ENCODE measurements around the gene GTSF1L. TPM values are rescaled to one million over a fixed set of nuclear protein-coding genes. Genes with fewer than 3 reads are reported as not detected.
"Not testable (repeated sequence)": the region's sequence is repeated elsewhere in the genome, so short reads cannot be mapped to it uniquely, and the experiment has no call there.

Gene GTSF1L
- polyA plus RNA-seq, 1 donor: not detected

DNA sequence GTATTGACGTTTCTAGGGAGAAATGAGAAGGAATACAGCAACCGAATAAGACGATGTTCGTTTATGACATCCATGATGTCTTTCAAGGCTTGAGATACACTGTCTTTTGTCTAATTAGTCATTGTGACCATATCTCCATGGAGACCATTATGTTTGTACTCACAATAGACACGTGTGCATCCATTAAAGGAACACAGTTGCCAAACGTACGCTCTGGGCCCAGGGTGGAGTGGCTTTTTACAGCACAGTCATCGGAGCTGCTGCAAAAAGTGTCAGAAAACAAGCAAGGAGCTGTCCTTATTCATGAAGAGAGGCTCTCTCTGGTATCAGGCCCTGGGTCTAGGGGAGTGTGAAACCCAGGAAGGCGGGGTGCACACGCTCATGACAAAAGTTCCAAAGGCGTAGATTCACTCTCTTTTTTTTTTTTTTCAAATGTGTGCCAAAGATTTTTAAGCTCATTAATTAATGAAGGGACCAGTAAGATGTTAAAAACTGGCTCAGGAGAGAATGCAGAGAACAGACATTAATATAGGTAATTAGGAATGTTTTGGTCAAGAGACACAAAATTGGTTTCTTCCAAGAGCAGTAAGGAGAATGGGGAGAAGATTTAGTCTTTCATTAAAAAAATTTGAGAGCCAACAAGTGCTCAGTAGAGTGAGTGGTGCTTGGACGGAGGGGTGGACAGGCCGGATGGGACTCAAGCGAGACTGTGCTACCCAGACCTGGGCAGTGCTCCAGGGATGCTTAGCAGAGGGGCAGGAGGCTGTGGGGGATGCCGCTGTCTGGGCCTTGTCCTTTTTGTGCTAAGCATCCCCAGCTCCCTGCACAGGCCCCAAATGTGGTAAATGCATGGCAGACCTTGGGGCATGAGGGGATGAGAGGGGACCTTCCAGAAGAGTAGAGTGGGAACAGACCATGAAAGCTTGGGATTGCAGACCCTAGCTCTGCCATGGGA lies 34.9 kb upstream of the GTSF1L start:
- Histone ChIP-seq H3K4me1 (ENCODE audit: control insufficient read depth, insufficient read depth, low read length) (no peaks in the 10 kb centered on the region), H3K4me3 (ENCODE audit: low read length) (no peak overlapping the region), H3K27ac (ENCODE audit: low read length) (no peak overlapping the region), H3K9me3 (ENCODE audit: control insufficient read depth, low read depth, low read length) (no peaks in the 10 kb centered on the region), H3K36me3 (ENCODE audit: control insufficient read depth, insufficient read depth, low read length) (no peaks in the 10 kb centered on the region), H3K27me3 (ENCODE audit: control insufficient read depth, insufficient read depth, low read length) (peaks cover 5% of the 10 kb centered on the region)
- WGBS (ENCODE audit: insufficient coverage, low lambda C conversion rate): 73% methylated on average over 3 of the region's 15 CpGs
- no peak for DNase-seq

DNA sequence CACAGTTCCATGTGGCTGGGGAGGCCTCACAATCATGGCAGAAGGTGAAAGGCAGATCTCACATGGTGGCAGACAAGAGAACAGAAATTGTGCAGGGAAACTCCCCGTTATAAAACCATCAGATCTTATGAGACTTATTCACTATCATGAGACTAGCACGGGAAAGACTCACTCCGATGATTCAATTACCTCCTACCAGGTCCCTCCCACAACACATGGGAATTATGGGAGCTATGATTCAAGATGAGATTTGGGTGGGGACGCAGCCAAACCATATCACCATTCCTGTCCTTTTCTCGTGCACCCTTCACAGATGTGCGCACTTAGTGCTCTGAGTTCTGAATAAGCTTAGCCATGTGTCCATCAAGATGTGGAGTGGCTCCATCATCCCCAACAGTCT lies 31.1 kb upstream of the GTSF1L start:
- not testable (repeated sequence) for H3K4me3 ChIP-seq (ENCODE audit: low read length); H3K27ac ChIP-seq (ENCODE audit: low read length); H3K27me3 ChIP-seq (ENCODE audit: control insufficient read depth, insufficient read depth, low read length); H3K9me3 ChIP-seq (ENCODE audit: control insufficient read depth, low read depth, low read length); H3K4me1 ChIP-seq (ENCODE audit: control insufficient read depth, insufficient read depth, low read length); H3K36me3 ChIP-seq (ENCODE audit: control insufficient read depth, insufficient read depth, low read length); DNase-seq
- WGBS (ENCODE audit: insufficient coverage, low lambda C conversion rate): no CpG with 5 or more reads among the region's 6 CpGs

DNA sequence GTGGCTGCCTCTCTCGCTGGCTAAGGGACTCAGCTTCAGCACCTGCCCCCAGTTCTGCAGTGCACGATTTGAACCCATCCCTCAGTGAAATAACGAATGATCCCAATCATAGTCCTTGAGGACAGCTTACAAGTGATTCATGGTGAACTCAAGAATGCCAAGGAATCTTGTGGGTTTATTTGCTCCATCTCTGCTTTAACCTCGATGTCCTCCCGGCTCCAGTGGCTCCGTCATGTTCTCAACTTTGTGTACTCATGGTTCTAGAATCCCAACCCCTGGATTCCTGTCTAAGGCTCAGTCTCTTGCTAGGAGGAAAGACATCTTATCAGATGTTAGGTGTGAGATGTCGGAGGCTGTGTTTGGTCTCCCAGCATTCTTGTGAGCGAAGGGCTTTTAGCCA lies 29.0 kb upstream of the GTSF1L start:
- H3K4me3 ChIP-seq (ENCODE audit: low read length): no peak overlapping the region
- H3K27ac ChIP-seq (ENCODE audit: low read length): no peak overlapping the region
- DNase-seq: no peak
- no peaks in the 10 kb centered on the region for H3K36me3 ChIP-seq (ENCODE audit: control insufficient read depth, insufficient read depth, low read length)
- no peaks in the 10 kb centered on the region for H3K9me3 ChIP-seq (ENCODE audit: control insufficient read depth, low read depth, low read length)
- peaks cover 2% of the 10 kb centered on the region for H3K27me3 ChIP-seq (ENCODE audit: control insufficient read depth, insufficient read depth, low read length)
- no peaks in the 10 kb centered on the region for H3K4me1 ChIP-seq (ENCODE audit: control insufficient read depth, insufficient read depth, low read length)
- no CpG with 5 or more reads among the region's 8 CpGs for WGBS (ENCODE audit: insufficient coverage, low lambda C conversion rate)

DNA sequence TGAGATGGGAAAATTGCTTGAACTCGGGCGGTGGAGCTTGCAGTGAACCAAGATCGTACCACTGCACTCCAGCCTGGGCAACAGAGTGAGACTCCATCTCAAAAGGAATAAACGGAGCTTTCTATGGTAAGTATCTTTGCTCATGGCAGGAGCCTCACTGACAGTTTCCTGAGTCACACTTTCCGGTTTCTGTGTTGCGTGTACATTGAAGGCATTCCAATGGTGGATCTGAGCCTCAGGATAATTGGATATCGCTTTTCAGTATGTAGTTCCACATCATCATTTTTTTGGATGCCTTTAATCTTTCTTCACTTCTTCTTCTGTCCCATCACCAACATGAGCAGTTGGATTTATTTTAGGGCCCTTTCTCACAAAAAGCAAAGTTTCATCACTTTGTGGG lies 28.6 kb upstream of the GTSF1L start:
- Histone ChIP-seq H3K4me3 (ENCODE audit: low read length) (no peak overlapping the region), H3K27me3 (ENCODE audit: control insufficient read depth, insufficient read depth, low read length) (peaks cover 2% of the 10 kb centered on the region), H3K27ac (ENCODE audit: low read length) (no peak overlapping the region), H3K9me3 (ENCODE audit: control insufficient read depth, low read depth, low read length) (no peaks in the 10 kb centered on the region), H3K36me3 (ENCODE audit: control insufficient read depth, insufficient read depth, low read length) (no peaks in the 10 kb centered on the region), H3K4me1 (ENCODE audit: control insufficient read depth, insufficient read depth, low read length) (no peaks in the 10 kb centered on the region)
- WGBS (ENCODE audit: insufficient coverage, low lambda C conversion rate): 80% methylated on average over 3 of the region's 7 CpGs
- DNase-seq: no peak

DNA sequence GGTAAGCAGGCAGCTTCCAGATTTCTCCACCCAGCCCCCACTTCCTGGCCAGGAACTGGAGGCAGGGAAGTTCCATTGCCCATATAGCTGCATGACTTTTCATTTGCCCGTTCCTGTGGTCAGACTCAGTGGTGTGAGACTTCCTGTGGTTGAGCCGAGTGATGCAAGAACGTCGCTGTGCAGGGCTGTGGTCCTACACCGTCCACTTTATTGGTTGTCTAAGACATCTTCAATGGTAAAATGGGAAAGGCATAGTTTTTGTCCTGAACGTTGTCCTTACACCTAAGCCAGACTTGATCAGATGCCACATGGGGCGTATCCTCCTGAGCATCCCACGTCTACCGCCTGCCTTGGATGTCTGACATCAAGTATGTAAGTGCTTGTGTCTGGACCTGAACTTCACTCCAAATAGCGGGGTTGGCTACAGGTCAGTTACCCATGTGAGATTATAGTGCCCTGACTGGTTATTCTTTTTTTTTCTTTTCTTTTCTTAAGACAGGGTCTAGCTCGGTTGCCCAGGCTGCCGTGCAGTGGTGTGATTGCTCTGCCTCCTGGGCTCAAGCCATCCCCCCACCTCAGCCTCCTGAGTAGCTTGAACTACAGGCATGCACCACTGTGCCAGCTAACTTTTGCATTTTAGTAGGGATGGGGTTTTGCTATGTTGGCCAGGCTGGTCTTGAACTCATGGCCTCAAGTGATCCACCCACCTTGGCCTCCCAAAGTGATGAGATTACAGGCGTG lies 25.9 kb upstream of the GTSF1L start:
- DNase-seq: no peak
- no peaks in the 10 kb centered on the region for H3K9me3 ChIP-seq (ENCODE audit: control insufficient read depth, low read depth, low read length)
- H3K4me3 ChIP-seq (ENCODE audit: low read length): no peak overlapping the region
- no peaks in the 10 kb centered on the region for H3K36me3 ChIP-seq (ENCODE audit: control insufficient read depth, insufficient read depth, low read length)
- no peaks in the 10 kb centered on the region for H3K4me1 ChIP-seq (ENCODE audit: control insufficient read depth, insufficient read depth, low read length)
- no peak overlapping the region for H3K27ac ChIP-seq (ENCODE audit: low read length)
- no CpG with 5 or more reads among the region's 13 CpGs for WGBS (ENCODE audit: insufficient coverage, low lambda C conversion rate)
- H3K27me3 ChIP-seq (ENCODE audit: control insufficient read depth, insufficient read depth, low read length): peaks cover 10% of the 10 kb centered on the region

DNA sequence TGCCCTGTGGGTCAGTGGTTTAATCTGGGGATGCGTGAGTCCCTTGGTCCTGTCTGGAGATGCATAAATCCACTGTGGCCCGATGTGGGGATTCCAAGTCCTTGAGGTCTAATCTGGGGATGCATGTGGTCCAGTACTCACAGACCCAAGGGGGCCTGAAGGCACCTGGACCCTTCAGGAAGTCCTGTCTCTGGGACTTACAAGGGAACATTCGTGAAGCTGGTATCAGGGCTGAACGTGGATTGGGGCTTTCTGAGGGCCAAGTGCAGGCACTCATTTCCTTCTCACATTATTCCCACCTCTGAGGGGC lies 25.2 kb upstream of the GTSF1L start:
- no CpG with 5 or more reads among the region's 4 CpGs for WGBS (ENCODE audit: insufficient coverage, low lambda C conversion rate)
- Histone ChIP-seq H3K4me1 (ENCODE audit: control insufficient read depth, insufficient read depth, low read length) (no peaks in the 10 kb centered on the region), H3K27ac (ENCODE audit: low read length) (no peak overlapping the region)

DNA sequence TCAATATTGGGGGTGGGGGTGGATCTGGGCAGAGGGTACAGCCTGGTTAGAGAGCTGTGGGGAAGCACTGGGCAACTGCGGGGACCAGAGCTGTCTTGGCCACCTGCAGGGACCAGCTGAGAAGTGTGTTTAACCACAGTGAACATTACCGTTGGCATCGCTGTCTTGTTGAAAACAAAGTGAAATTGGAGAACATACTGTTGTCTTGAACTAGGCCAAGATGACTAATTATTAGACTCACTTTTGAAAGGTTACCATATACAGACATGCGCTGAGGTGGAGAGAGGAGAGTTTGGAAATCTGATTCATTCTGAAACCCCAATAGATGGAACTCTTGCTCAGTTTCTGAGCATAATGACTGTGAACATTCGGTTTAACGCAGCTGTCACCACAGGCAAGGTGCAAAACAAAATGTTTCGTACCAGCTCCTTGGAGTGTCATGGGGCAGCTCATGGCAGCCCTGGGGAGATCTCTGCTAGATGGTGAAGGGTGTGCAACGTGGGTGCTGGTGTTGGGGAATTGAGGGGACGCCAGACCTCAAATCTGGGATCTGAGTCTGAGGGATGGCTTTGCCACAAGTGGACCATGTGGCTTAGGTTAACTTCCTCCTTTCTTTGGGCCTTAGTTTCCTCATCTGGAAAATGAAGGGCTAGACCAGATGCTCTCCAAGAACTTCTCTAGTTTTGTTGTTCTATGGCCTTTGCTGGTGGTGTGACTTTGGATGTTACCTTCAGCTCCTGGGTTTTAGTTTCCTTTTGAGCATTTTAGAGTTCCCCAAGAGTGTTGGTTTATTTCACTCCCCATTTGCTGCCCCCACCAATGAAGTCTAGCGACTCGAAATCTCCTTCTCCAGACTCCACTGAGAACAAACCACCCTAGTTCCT lies 24.6 kb upstream of the GTSF1L start:
- Histone ChIP-seq H3K27me3 (ENCODE audit: control insufficient read depth, insufficient read depth, low read length) (peaks cover 15% of the 10 kb centered on the region), H3K4me3 (ENCODE audit: low read length) (no peak overlapping the region), H3K36me3 (ENCODE audit: control insufficient read depth, insufficient read depth, low read length) (no peaks in the 10 kb centered on the region), H3K4me1 (ENCODE audit: control insufficient read depth, insufficient read depth, low read length) (no peaks in the 10 kb centered on the region), H3K27ac (ENCODE audit: low read length) (no peak overlapping the region), H3K9me3 (ENCODE audit: control insufficient read depth, low read depth, low read length) (no peaks in the 10 kb centered on the region)
- DNase-seq: no peak
- WGBS (ENCODE audit: insufficient coverage, low lambda C conversion rate): 88% methylated on average over 3 of the region's 11 CpGs

More for the DNA sequence above, 25.2 kb upstream of the GTSF1L start:
- H3K4me3 ChIP-seq (ENCODE audit: low read length): no peak overlapping the region
- H3K9me3 ChIP-seq (ENCODE audit: control insufficient read depth, low read depth, low read length): no peaks in the 10 kb centered on the region
- DNase-seq: no peak
- peaks cover 12% of the 10 kb centered on the region for H3K27me3 ChIP-seq (ENCODE audit: control insufficient read depth, insufficient read depth, low read length)
- H3K36me3 ChIP-seq (ENCODE audit: control insufficient read depth, insufficient read depth, low read length): no peaks in the 10 kb centered on the region

DNA sequence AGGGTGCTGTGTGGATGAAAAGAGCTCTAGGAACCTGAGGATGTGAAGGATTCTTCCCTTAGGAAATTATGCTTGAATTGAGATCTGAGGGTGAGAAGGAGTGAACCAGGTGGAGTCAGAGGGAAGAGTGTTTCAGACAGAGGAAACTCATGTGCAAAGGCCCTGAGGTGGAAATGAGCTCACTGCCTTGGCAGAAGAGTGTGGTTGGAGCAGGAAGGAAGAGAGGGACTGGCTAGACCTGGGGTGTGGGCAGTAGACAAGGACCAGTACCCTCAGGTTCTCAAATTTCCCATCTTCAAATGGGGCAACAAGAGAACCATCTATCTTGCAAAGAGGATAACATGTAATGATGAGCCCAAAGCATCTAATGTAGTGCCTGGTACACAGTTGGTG lies 24.0 kb upstream of the GTSF1L start:
- no peak for DNase-seq
- H3K4me1 ChIP-seq (ENCODE audit: control insufficient read depth, insufficient read depth, low read length): no peaks in the 10 kb centered on the region
- peaks cover 15% of the 10 kb centered on the region for H3K27me3 ChIP-seq (ENCODE audit: control insufficient read depth, insufficient read depth, low read length)
- H3K36me3 ChIP-seq (ENCODE audit: control insufficient read depth, insufficient read depth, low read length): no peaks in the 10 kb centered on the region
- H3K27ac ChIP-seq (ENCODE audit: low read length): no peak overlapping the region
- no peaks in the 10 kb centered on the region for H3K9me3 ChIP-seq (ENCODE audit: control insufficient read depth, low read depth, low read length)
- H3K4me3 ChIP-seq (ENCODE audit: low read length): no peak overlapping the region

DNA sequence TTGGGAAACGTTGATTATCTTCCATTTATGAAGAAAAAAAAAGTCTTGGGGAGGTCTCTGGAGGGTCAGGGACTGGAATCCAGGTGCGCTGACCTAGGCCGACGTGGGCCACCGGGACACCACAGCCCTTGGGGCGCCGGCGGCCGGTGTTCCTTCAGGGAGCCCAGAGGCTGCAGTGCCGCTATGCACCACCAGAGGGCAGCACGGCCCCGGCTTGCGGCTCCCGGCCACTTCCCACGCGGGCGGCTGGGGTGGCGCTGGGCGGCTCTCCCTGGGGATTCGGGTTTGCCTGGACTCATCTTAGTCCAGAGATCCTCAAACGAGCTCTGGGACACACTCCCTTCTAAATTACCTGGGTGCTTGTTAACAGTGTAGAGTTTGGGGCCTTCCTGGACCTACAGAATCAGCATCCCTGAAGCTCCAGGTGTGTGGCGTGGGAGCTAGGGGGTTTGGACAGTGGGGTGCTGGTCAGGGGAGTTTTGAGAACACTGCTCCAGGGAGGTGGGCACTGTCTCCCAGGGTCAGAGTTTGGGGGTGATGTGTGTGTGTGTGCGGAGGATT lies 23.0 kb upstream of the GTSF1L start:
- Histone ChIP-seq H3K9me3 (ENCODE audit: control insufficient read depth, low read depth, low read length) (no peaks in the 10 kb centered on the region), H3K4me3 (ENCODE audit: low read length) (no peak overlapping the region), H3K27ac (ENCODE audit: low read length) (no peak overlapping the region), H3K4me1 (ENCODE audit: control insufficient read depth, insufficient read depth, low read length) (no peaks in the 10 kb centered on the region), H3K36me3 (ENCODE audit: control insufficient read depth, insufficient read depth, low read length) (no peaks in the 10 kb centered on the region), H3K27me3 (ENCODE audit: control insufficient read depth, insufficient read depth, low read length) (peaks cover 20% of the 10 kb centered on the region)
- 0% methylated on average over 1 of the region's 23 CpGs for WGBS (ENCODE audit: insufficient coverage, low lambda C conversion rate)
- DNase-seq: peak; percentile 24 to 26

DNA sequence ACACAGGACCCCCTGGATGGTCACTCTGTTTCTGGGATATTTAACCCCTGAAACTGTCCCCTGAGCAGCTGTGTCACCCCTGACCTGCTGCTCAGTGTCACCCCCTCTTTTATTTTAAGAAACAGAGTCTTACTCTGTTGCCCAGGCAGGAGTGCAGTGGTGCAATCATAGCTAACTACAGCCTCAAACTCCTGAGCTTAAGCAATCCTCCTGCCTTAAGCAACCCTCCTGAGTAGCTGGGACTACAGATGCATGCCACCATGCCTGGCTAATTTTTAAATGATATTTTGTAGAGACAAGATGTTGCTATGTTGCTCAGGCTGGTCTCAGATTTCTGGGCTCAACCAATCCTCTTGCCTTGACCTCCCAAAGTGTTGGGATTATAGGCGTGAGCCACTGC lies 21.5 kb upstream of the GTSF1L start:
- Histone ChIP-seq H3K4me3 (ENCODE audit: low read length) (no peak overlapping the region), H3K4me1 (ENCODE audit: control insufficient read depth, insufficient read depth, low read length) (no peaks in the 10 kb centered on the region), H3K9me3 (ENCODE audit: control insufficient read depth, low read depth, low read length) (no peaks in the 10 kb centered on the region), H3K27ac (ENCODE audit: low read length) (no peak overlapping the region), H3K27me3 (ENCODE audit: control insufficient read depth, insufficient read depth, low read length) (peaks cover 24% of the 10 kb centered on the region), H3K36me3 (ENCODE audit: control insufficient read depth, insufficient read depth, low read length) (no peaks in the 10 kb centered on the region)
- WGBS (ENCODE audit: insufficient coverage, low lambda C conversion rate): no CpG with 5 or more reads among the region's 1 CpG
- no peak for DNase-seq
